ENCODE measurements around the gene MTCL1. TPM values are rescaled to one million over a fixed set of nuclear protein-coding genes. Genes with fewer than 3 reads are reported as not detected.

The MTCL1 gene
- total and polyA plus RNA-seq, 2 of the 8 experiments (the other 6 are each of a cell fraction or from before 2014, with no cell fraction given), result 16.6 to 60.8 TPM

DNA sequence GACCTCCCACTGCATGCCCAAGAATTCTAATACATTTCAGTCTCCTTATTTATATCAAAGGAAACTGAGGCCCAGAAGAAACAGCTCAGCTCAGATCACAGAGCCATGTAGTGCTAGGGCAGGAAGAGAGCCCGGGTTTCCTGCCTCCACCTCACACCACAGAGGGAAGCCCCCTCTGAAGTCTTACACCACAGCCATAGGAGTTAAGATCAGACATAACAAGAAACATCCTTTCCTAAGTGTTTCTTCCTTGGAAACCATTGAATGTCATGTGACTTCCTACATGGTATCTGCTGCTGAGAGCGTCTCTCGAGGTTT lies 102.1 kb downstream of the MTCL1 start (continued):
- TF ChIP-seq CTBP2 (IDR thresholded peaks at IDR 0.05; ENCODE audit: borderline replicate concordance, insufficient read depth, insufficient read length, low read length) (no peak), TBP (IDR thresholded peaks at IDR 0.05; ENCODE audit: low read depth, low read length) (no peak), CBX8 (IDR thresholded peaks at IDR 0.05; ENCODE audit: borderline replicate concordance, low read depth, low read length) (no peak), TAF7 (optimal IDR thresholded peaks at IDR 0.05; ENCODE audit: borderline replicate concordance, low read depth, low read length) (no peak)
